Endothelial cell of umbilical vein (primary cell): ENCODE data around the gene TPM2.

Experiments
- CTCF ChIP-seq, 2 donors: IDR thresholded peaks; 1 replicate in 1 of 2; 2 replicates in 1 of 2; pipeline ENCODE4 v1.5.1; 2011; ENCODE audit warnings: low read length in 2 of 2, mild to moderate bottlenecking in 2 of 2, moderate library complexity in 2 of 2, control low read depth in 1 of 2, inconsistent platforms in 1 of 2, low read depth in 1 of 2; ENCODE audit not compliant: insufficient read depth in 1 of 2; ENCODE audit errors: extremely low read depth in 1 of 2
- EZH2 ChIP-seq: IDR thresholded peaks from 2 replicates; pipeline ENCODE4 v1.6.1; 2012; ENCODE audit warnings: borderline replicate concordance, low read depth, mild to moderate bottlenecking, moderate library complexity, low read length, inconsistent platforms; ENCODE audit not compliant: severe bottlenecking
- MAX ChIP-seq: IDR thresholded peaks from 2 replicates; pipeline ENCODE4 v1.6.1; 2011; ENCODE audit not compliant: insufficient read depth, insufficient read length
- POLR2A ChIP-seq: IDR thresholded peaks from 2 replicates; pipeline ENCODE4 v1.6.1; 2012; ENCODE audit warnings: low read depth, mild to moderate bottlenecking, control low read depth, low read length
- POLR2AphosphoS5 ChIP-seq: IDR thresholded peaks from 2 replicates; pipeline ENCODE4 v1.6.1; 2012; ENCODE audit warnings: low read depth, mild to moderate bottlenecking, control low read depth, low read length, moderate library complexity; ENCODE audit not compliant: insufficient read depth

GRCh38 chr9:35737143-35737542 is 47.4 kb upstream of the TPM2 start:
- TF ChIP-seq POLR2AphosphoS5 (peak; percentile 7), CTCF (IDR thresholded peaks at IDR 0.05; ENCODE audit: extremely low read depth in 1 of 2, insufficient read depth in 1 of 2, low read depth in 1 of 2, low read length in 2 of 2) (no peak), EZH2 (no peak), POLR2A (no peak), MAX (no peak)
